Upper lobe of right lung (tissue), 1 donor: ENCODE data around the gene DUSP5. TPM values are rescaled to one million over a fixed set of nuclear protein-coding genes. Genes with fewer than 3 reads are reported as not detected.

Experiments
- ATAC-seq: fragments of 200-7000 bp; cut with Tn5 transposase; one replicate; pipeline ENCODE4 v1.9.1; 2020; ENCODE audit warnings: mild to moderate bottlenecking, moderate library complexity
- DNase-seq: peaks from one replicate; pipeline ENCODE4 v3.0.0-alpha.2; 2020
- H3K27ac ChIP-seq: fragments of 200-600 bp; one replicate; pipeline ENCODE4 v1.8.0; 2022
- H3K27me3 ChIP-seq: fragments of 200-600 bp; one replicate; pipeline ENCODE4 v1.8.0; 2022; ENCODE audit warnings: mild to moderate bottlenecking
- H3K36me3 ChIP-seq: fragments of 200-600 bp; one replicate; pipeline ENCODE4 v1.8.0; 2022
- H3K4me1 ChIP-seq: fragments of 200-600 bp; one replicate; pipeline ENCODE4 v1.8.0; 2022
- H3K4me3 ChIP-seq: fragments of 200-600 bp; one replicate; pipeline ENCODE4 v1.8.0; 2022; ENCODE audit warnings: mild to moderate bottlenecking
- H3K9me3 ChIP-seq: fragments of 200-600 bp; one replicate; pipeline ENCODE4 v1.8.0; 2022
- intact Hi-C: fragments of 100-400 bp; cut with DNase I; formaldehyde crosslinking; loops from one replicate; pipeline ENCODE4 v1.11.0; 2022
- total RNA-seq: library from RNA; stranded (reverse); fragmentation: NEBNext Ultra II Directional; extraction: Animal tissue kit (Norgen Biotek cat#: 25700); gene quantifications from one replicate; pipeline ENCODE4 v1.2.1, GENCODE V29; 2021
- TF ChIP-seq, protein P1 (sequence below): fragments of 200-600 bp; IDR thresholded peaks from one replicate; pipeline ENCODE4 v1.8.0; 2022; ENCODE audit warnings: antibody characterized with exemption
- donor health status: DM: no; HTN: yes; CAD: no; lungs with severe emphysema.

The DUSP5 gene
- total RNA-seq, 1 donor from 2014 or later: 24.0 TPM

DNA sequence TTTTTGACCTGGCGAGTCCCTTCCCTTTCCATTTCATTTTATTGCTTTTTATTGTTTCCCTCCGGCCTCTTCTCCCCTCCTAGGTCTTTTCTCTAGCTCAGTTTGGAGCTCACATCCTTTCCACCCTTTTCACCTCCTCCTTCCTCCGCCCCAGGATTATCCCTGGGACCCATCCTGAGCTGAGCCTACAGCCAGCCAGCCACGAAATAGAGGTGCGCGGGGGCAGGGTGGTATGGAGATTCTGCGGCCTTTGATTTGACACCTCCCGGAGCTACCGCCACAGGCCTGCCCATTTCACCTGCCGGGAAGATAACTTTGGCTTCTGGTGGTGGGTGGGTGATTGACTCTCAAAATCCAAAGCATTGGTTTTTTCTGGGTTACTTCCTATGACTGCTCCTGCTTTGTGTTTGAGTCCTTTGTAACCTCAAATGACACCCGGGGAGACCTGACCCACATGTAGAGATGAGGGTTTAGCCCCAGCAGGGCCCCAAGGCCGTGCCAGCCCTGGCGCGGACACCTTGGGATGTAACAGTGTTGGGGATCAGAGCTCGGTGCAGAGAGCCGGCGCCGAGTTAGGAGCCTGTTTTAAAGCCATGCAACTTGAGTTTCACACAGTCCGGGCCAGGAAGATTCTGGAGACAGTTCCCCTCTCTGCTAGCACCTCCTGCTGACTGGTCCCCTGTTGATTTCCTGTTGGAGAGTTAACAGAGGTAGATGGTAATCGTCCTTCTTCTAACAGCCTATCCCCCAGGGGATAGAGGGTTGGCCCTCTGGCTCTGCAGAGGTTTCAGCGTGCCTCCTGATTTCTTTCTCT is 1.5 kb downstream of the DUSP5 start:
- Histone ChIP-seq H3K27ac (peak overlapping the region; percentile 86), H3K27me3 (no peaks in the 10 kb centered on the region), H3K36me3 (no peaks in the 10 kb centered on the region), H3K4me1 (peaks cover 68% of the 10 kb centered on the region), H3K4me3 (peak overlapping the region; percentile 88), H3K9me3 (no peaks in the 10 kb centered on the region)
- TF ChIP-seq, protein P1, sequence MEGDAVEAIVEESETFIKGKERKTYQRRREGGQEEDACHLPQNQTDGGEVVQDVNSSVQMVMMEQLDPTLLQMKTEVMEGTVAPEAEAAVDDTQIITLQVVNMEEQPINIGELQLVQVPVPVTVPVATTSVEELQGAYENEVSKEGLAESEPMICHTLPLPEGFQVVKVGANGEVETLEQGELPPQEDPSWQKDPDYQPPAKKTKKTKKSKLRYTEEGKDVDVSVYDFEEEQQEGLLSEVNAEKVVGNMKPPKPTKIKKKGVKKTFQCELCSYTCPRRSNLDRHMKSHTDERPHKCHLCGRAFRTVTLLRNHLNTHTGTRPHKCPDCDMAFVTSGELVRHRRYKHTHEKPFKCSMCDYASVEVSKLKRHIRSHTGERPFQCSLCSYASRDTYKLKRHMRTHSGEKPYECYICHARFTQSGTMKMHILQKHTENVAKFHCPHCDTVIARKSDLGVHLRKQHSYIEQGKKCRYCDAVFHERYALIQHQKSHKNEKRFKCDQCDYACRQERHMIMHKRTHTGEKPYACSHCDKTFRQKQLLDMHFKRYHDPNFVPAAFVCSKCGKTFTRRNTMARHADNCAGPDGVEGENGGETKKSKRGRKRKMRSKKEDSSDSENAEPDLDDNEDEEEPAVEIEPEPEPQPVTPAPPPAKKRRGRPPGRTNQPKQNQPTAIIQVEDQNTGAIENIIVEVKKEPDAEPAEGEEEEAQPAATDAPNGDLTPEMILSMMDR: no peak
- ATAC-seq (no peak), DNase-seq (no peak)
- intact Hi-C loops: no loop called here

DNA sequence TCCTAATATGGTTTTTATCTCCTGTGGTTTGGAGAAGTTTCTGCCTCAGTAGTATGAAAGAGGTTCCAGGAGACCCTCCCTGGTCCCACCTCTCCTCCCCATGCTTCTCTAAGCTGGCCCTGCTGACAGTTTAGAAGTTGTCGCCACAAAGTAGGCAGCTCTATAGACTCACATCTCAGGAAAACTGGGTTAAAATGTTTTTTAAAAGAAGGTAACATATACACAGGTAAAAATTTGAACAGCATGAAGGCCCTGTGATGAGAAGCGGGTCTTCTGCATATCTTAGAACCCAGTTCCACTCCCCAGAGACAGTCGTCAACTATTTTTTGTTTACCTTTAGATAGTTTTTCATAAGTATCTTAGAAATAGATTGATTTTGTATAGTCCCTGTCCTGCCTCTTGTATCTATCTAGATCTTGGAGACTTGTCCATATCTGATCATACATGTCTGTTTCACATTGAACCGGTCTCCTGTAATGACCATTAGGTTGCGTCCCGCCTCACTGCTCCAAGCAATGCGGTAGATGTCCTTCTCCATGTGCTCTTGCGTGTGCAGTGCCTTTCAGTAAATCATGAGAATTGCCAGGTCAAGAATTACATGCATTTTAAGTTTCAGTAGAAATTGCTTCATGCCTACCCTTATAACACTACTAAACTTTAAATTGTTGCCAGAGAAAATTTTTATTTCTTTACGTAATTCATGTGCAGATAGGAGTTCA is 2.2 kb downstream of the DUSP5 start:
- Histone ChIP-seq H3K36me3 (no peaks in the 10 kb centered on the region), H3K4me1 (peaks cover 75% of the 10 kb centered on the region), H3K9me3 (no peaks in the 10 kb centered on the region), H3K27ac (peak overlapping the region; percentile 86), H3K4me3 (peak overlapping the region; percentile 88), H3K27me3 (no peaks in the 10 kb centered on the region)
- TF ChIP-seq, protein P1: no peak
- intact Hi-C loops: no loop called here
- DNase-seq: no peak
- ATAC-seq: no peak

DNA sequence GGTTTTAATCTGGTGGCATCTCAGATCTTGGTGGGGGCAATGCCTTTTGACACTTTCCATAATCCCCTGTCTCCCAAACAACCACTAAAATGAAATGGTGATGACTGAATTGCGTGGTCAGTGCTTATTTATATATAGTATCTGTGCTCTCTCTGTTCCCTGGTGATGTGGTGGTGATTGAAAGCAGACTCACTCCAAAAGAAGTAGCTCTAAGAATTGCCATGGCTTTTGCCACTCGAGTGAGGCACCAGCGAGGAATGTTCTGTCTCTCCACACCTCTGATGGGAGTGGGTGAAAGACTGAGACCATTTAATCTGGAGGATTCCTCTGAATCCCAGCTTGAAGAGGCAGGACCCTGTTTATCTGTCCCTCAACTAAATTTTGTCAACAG is 2.8 kb downstream of the DUSP5 start:
- peak overlapping the region; percentile 63 for H3K27ac ChIP-seq
- H3K4me1 ChIP-seq: peaks cover 81% of the 10 kb centered on the region
- TF ChIP-seq, protein P1: no peak
- peak overlapping the region; percentile 88 for H3K4me3 ChIP-seq
- DNase-seq: no peak
- no peak for ATAC-seq
- H3K27me3 ChIP-seq: no peaks in the 10 kb centered on the region
- H3K36me3 ChIP-seq: no peaks in the 10 kb centered on the region
- intact Hi-C loops: no loop called here
- no peaks in the 10 kb centered on the region for H3K9me3 ChIP-seq

DNA sequence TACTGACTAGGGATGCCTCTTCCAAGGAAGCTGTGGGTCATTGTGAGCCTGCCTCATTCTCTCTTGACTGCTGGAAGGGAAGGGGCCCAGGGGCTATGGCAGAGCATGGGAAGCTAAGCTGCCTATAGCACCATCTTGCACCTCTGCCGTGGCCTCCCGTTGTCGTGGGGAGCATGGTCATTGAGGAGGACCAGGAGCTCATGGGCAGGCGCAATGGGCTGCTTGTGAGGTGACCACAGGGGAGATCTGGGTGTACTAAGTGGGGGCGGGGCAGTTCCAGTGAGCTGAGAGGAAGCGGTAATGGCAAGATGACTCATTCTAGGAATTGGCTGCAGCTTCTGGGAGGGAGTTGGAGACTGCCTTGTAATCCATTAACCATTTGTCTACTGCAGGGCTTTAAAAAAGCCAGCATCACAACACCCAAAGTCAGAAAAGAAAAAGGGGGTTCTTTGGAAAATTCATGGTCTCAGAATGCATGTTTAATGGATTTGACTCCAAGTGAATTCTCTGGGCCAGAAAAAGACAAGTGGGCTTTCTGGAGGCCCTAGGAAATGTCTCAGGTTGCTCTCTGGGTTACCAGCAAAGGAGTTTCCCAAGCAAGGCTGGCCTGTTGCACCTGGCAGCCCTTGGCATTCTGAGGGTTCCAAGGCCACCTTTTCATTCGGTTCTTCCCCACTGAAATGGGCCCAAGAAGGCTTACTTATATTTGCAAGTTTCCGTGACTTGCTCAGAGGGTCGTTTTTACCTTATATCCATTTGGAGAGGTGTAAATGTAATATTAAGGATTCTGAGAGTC is 3.6 kb downstream of the DUSP5 start:
- Histone ChIP-seq H3K36me3 (no peaks in the 10 kb centered on the region), H3K9me3 (no peaks in the 10 kb centered on the region), H3K4me3 (peak overlapping the region; percentile 88), H3K27me3 (no peaks in the 10 kb centered on the region), H3K27ac (peak overlapping the region; percentile 63), H3K4me1 (peaks cover 84% of the 10 kb centered on the region)
- intact Hi-C loops: no loop called here
- DNase-seq: peak; percentile 92
- ATAC-seq: peak; percentile 59
- TF ChIP-seq, protein P1: no peak

DNA sequence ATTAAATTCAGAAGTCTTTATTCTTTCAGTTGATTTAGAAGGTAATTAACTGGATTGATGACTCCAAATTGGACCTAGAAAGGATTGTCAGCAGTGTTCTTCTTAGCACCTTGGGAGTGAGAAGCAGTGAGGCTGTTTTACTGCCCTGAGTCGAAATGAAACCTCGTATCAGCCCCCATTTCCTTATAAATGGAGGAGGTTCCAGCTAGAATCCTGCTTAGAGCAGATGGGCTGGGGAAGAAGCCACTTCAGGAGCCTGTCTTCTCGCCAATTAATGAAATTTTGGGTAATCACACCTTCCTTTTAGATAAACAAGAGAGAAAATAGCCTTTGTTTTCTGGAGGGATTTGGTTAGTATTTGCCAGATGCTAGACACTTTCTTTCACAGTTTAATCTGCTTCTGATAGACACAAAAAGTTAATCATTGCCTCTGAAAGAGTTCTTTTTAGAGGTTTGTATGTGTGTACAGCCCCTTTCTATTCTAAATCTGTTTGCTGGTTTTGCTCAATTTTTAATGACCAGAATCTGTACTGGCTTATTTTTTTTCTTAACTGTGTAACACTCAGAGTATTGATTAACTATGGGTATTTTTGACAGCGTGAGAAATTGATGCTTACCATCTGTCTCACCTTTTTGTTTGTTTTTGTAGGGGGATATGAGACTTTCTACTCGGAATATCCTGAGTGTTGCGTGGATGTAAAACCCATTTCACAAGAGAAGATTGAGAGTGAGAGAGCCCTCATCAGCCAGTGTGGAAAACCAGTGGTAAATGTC is 4.6 kb downstream of the DUSP5 start:
- intact Hi-C loops: no loop called here
- H3K27ac ChIP-seq: peak overlapping the region; percentile 62

More for the DNA sequence above, 4.6 kb downstream of the DUSP5 start:
- DNase-seq (no peak), ATAC-seq (no peak)
- peak overlapping the region; percentile 88 for H3K4me3 ChIP-seq
- H3K9me3 ChIP-seq: no peaks in the 10 kb centered on the region
- TF ChIP-seq, protein P1: no peak
- H3K36me3 ChIP-seq: peaks cover 9% of the 10 kb centered on the region
- H3K27me3 ChIP-seq: no peaks in the 10 kb centered on the region
- peaks cover 83% of the 10 kb centered on the region for H3K4me1 ChIP-seq
